Fibroblast of upper back skin (primary cell): Measurements from ENCODE around the gene GNG4.
A peak's percentile ranks its signal among the peaks of the same experiment; 100 is the strongest.

Experiments
- DNase-seq: peaks from one replicate; pipeline ENCODE4 v3.0.0-alpha.2; 2013

GNG4 gene

GRCh38 chr1:235649368-235650163 is at the start of gene GNG4:
Gene GNG4 (minus strand): TSS chr1:235649784. CDS start chr1:235583838, 65,946 bp downstream.
- DNase-seq = no peak

- DNase-seq = peak; percentile 84
These were observed 47.9 kb upstream of the GNG4 start for GRCh38 chr1:235697508-235697907.

- no peak for DNase-seq
These were observed 39.8 kb upstream of the GNG4 start for GRCh38 chr1:235689356-235689755.

- DNase-seq = no peak
These were observed 38.5 kb upstream of the GNG4 start for GRCh38 chr1:235688096-235688495.

- DNase-seq = no peak
These were observed 34.1 kb upstream of the GNG4 start for GRCh38 chr1:235683653-235684052.

- DNase-seq = no peak
These were observed 32.6 kb upstream of the GNG4 start for GRCh38 chr1:235682216-235682615.

- no peak for DNase-seq
These were observed 30.1 kb upstream of the GNG4 start for GRCh38 chr1:235679644-235680043.

- no peak for DNase-seq
These were observed 29.4 kb upstream of the GNG4 start for GRCh38 chr1:235679005-235679404.

GRCh38 chr1:235675152-235675890 is 25.7 kb upstream of the GNG4 start:
- no peak for DNase-seq

- DNase-seq = no peak
These were observed 24.4 kb upstream of the GNG4 start for GRCh38 chr1:235673981-235674380.

GRCh38 chr1:235671992-235672391 is 22.4 kb upstream of the GNG4 start:
- no peak for DNase-seq

GRCh38 chr1:235670157-235670776 is 20.7 kb upstream of the GNG4 start:
- no peak for DNase-seq

GRCh38 chr1:235669277-235669676 is 19.7 kb upstream of the GNG4 start:
- no peak for DNase-seq

GRCh38 chr1:235663628-235664027 is 14.0 kb upstream of the GNG4 start:
- DNase-seq = no peak

GRCh38 chr1:235661568-235661967 is 12.0 kb upstream of the GNG4 start:
- no peak for DNase-seq

GRCh38 chr1:235659186-235659771 is 9.7 kb upstream of the GNG4 start:
- DNase-seq = no peak

- DNase-seq = no peak
These were observed 8.4 kb upstream of the GNG4 start for GRCh38 chr1:235657747-235658526.

GRCh38 chr1:235657269-235657668 is 7.7 kb upstream of the GNG4 start:
- DNase-seq = no peak

- no peak for DNase-seq
These were observed 2.8 kb upstream of the GNG4 start for GRCh38 chr1:235652364-235652763.

GRCh38 chr1:235651170-235651806 is 1.7 kb upstream of the GNG4 start:
- DNase-seq = no peak

GRCh38 chr1:235650341-235651169 is 971 bp upstream of the GNG4 start:
- DNase-seq = no peak
